HG02571 (cell line): Measurements from ENCODE around the gene ERC2.

Experiments used
- ATAC-seq: cut with Tn5 transposase; IDR thresholded peaks from one replicate; pipeline ENCODE4 v1.9.1; 2021; ENCODE audit warnings: mild to moderate bottlenecking, moderate library complexity; ENCODE audit not compliant: unreplicated experiment

The ERC2 gene

DNA sequence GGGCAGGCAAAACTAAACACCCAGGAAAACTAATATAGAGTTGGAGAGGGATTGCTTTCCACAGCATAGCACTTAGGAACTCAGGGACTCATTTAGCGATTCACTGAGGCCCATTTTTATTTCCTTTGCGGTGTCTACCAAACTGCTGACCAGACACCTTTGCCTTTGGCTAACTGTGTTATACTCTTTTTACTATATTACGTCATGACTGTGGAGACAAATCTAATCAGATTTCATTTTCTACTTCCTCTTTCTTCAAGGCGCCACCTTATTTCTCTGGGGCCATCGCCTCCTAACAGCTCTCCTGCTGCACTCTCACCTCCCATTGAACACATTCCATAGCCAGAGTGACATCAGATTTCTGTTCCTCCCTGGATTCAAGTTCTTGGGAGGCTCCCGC, 765.4 kb downstream of the ERC2 start:
- no peak for ATAC-seq

DNA sequence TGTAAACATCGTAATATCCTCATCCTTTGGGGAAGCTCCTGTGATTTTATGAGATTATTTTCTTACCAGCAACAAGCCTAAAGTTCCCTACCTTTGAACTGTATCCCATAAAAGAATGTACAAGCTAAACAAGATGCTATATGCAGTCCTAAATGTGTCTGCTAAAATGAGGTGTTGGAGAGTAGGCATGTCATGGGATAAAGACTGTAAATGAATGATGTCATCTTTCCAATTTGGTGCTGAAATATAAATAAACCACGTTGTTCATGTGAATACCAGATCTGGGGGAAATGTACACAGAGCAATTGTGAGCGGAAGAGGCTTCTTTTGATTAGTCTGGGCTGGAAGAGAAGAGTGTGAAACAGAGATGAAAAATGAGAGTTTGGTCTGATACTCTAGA, 766.3 kb downstream of the ERC2 start:
- ATAC-seq, result no peak

DNA sequence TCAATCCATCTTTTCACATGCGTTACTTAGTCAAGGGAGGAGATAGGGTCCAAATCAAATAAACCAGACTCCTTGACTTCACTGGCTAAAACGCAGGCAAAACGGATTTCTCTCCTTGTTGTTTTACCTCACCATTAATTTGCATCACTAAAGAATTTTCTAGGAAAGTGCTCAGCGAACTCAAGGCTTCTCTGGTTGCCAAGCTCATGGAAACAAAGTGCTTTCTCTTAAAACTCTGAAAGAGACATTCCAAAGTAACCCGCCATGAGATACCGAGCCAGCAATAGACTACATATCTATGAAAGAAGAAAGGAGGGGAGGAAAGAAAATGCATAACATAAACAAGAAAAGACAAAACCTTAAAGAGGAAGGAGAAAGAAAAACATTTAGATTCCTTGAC, 769.4 kb downstream of the ERC2 start:
- no peak for ATAC-seq

DNA sequence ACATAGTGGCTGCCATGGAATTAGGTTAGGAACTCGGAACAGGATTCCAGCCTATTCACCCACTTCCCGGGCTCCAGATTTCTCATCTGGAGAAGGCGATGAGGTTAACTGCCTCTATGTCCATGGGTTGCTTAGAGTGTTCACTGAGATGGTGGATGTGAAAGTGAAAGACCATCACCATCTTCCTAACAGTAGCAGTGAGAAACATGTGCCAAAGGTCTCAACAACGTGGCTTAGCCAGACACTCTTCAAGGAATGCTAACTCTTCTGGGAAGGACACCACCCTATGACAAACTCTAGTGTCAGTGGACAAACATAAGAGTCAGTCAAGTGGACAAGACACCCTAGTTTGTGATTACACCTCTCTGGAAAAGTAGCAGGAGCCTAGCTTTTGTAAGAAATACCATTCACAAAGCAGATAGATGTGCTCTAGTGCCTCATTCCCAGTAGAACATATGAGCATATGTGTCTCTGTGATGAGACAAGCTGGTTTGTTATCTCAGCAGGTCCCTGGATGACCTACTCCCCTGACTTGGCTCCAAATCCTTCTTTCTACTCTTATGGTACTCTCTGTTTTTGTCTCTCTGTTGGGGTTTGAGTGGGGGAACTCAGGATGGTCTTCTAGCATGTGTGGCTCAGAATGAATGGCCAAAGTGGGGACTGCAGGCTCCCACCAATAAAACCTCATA, 770.9 kb downstream of the ERC2 start:
- no peak for ATAC-seq

DNA sequence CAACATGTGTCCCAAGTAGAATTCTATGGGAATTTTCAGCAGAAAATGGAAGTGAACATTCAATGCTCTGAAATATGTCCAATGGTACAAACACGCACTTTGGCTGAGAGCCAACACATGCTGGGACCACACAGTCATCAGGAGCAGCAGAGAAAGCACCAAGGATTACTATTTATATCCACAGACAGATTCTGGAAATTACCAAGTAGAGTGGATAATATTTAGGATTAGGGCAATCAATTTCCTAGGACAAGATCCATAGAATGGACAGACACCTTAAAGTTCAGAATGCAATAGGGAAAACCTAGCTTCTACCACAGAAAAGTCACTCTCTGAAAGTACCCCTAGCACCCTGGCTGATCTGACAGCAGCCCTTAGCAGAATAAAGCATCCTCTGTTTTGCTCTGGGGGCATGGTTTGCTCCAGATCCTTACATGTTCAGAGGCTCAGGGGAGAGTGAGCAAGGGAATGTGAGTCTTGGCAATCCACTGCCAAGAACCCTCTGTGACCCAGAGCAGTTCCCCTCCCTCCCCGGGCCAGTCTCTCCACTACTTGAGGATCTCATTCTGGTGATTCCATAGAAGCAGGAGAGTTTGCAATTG, 775.2 kb downstream of the ERC2 start:
- ATAC-seq, result no peak

DNA sequence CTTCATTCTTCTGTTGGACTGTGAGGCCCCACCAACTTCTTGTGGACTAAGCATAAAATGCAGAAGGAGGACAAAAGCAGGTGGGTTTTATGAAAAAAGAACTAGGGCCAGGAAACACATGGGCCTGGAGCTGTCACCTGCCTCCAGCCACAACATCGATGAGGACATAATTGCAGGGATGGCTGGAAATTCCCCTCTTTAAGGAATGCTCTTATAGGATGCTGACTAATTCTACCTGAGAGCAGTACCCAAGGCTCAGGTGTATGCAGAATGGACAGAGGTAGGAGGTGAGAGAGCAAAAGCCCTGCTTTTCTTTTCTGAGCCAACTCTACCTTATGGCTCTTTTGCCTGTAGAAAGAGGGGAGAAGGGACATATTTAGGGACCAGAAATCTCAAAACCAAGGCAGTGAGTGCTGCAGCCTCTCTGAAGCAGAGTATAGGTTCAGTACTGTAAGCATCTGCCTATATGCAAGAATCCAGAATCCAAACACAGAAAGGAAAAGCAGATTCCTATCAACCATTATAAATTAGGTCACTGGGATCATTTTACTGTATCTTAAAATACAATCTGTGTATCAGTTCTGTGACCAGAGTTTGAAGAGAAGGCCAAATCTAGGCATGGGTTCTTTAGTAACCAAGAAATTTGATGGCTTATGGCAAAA, 775.8 kb downstream of the ERC2 start:
- no peak for ATAC-seq

DNA sequence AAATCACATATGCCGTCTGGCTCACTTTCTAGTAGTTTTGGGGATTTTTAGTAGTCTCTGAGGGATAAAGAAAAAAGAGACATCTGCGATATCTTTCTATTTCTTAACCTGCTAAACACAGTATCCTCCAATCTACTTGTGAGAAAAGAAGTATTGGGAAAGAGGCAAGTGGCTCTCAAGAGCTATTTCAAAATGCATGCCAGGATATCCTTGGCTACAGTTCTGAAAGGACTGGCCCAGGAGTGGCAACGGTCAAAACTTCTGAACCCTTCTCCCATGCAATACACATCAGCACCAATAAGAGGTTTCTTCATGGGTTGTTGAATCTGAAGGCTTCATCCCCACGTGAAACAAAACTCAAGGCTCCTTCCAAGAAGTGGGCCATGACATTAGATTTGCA, 777.1 kb downstream of the ERC2 start:
- no peak for ATAC-seq

DNA sequence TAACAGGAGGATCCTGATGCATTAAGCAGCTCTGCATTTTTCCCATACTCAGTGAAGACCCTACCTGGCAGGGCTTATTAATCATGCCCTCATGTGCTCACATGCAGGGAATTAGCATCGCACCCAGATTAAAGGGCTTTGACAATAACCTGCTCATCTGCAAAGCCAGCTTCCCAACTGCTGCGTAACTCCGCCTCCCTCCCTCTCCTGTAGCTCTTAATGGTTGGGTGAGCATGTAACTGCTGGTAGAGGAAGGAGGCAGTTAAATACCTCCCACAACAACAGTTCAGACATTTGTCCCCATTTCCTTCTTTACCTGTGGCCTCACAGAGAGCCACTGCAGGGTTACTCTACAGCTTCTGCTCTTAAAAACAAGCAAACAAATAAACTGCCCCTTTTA, 777.5 kb downstream of the ERC2 start:
- ATAC-seq, result no peak

DNA sequence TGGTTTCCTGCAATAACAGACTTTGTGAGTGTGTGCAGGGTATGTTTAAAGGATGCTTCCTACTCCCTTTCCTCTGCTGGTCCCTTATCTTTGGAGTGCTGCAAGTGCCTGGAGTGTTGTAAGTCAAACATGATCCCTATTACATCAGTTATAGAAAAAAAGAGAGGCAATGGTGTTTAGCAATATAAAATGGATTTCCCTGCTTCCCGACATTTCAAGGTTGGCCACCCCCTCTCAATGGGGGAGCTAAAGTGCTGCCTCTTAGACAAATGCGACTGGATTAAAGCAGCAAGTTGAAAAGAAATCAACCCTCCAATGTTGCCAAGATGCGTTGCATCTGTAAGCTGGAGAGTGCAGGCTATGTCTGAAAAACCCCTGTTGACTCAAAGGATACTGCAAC, 778.1 kb downstream of the ERC2 start:
- no peak for ATAC-seq

DNA sequence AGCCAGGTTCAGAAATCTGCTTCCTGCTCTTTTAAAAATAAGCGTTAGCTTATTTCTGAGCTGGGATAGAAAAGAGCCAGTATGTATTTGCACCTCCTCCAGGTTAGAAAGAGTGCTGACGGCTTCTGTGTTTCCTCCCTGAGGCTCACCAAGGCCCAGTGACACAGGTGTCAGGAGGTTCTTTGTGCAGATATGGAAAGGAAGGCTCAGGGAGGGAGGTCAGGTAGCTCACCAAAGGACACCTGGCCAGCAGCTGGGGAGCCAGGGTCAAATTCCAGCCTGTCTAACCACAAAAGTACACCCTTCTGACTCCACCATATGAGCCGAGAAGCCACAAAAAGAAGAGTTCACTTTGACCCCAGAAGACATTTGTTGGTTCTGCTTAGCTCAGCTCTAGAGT, 780.1 kb downstream of the ERC2 start:
- no peak for ATAC-seq

DNA sequence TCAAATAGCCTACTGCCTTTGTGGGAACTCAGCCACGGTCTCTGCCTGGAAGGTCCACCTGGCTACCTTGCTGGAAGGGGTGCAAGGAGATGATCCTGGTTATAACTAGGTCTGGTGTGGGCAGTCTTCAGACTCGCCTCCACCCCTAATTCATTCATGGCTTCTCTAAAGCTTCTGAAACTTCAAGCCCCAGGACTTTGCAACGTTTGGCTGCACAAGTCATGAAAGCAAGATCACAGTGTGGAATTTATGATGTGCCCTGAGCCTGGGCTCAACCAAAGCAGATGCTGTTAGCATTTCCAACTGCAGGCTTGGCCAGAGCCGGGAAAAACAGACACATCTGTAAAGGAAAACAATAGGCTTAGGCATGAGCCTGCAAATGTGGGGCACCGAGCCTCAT, 780.7 kb downstream of the ERC2 start:
- no peak for ATAC-seq

DNA sequence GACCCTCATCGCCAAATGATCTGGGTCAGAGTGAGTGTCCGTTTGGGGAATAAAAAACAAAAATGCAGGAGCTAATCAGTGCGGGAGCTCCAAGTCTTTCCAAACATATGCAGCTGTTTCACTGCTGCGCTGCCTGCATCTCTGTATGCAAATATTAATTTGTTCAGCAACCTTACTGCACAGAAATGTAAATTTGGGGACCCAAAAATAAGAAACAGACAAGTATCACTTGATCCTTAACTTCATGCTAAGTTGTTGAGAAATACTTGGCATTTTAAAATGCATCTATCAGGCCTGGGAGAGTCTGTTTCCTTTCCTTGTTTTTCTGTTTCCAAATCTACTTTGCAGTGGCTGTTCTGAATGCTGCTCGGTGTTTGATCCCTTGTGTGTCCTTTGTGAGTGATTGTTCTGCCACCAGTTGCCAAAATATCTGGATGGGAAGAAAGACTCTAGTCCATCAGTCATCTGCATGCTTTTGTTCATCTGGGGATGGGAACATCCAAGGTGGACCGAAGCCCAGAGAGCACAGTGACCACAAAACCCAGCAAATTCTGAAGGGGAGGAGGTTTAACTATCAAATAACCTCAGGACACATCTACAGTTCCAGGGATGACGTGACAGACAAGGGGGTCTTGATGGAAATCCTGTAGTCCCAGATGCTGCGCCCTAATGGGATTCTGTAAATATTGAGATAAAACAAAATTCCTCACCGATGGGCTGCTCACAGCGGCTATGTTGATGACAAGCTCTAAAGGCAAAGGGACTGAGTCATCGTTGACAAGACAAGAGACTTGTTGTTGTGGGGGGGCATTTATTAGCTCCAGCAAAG, 781.6 kb downstream of the ERC2 start:
- no peak for ATAC-seq

DNA sequence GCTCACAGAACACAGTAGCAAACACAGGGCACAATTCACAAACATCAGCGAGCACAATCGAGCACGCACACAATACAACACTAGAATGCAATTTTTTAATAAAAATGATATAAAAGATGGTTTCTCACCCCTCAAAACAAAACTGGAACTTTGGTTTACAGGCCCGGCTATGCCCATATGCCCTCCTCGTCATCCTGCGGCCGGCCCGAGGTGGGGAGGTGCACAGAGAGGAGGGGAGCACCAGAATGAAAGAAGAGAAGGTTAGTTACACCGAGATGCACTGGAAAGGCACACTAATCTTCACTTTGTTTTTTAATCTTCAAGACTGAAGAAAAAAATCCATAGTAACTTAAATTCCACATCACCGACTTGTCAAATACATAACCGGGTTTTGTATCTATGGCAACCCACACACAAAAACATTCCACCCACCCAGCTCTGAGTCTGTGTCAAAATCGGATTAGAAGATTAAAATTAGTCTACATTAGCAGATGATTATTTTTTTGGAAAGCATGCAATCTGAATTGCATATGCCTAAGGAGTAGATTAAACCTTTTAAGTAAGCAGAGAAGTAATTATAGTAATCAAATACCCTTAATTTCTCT, 784.5 kb downstream of the ERC2 start:
- no peak for ATAC-seq

DNA sequence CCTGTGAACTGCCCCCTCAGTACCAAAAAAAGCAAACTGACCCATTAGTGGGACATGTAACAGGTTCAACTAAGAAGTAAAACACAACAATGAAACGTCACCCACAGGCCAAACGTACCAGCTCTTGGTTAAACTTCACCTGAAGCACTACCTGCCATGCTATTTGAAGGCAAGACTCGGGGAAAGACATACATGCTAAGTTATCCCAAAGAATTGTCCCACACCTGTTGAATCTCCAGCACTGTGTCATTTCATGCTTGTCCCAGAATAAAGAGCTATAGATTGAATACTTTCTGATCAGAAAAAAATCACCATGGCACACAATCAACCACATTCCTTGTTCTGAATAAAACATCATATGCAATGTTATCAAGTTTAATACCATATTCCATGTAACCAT, 785.8 kb downstream of the ERC2 start:
- no peak for ATAC-seq

DNA sequence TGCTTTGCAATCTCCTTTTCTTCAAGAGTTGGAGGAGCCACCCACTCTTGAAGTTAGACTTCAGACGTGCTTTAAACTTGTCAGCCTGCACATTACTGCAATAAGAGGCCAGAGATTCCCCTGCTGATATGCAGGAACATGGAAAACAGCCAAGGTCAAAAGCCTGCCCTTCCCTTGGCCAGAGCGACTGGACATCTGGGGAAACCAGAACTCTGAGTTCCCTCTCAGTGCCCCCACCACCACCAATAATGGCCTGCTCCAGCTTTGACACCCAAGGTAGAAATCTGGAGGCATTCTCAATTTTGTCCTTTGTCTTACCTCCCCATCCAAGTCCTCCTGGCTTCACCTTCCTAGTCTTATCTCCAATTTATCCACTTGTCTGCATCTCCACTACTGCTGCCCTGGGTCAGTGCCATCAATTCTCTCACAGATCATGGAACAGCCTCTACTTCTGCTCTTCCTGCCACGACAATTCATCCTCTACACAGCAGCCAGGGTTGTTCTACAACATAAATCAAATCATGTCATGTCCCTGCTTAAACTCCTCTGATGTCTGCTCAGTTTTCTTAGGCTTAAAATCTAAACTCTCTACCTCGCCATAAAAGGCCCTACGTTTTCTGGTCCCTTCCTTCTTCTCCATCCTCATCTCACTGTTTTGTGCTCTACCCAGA, 789.6 kb downstream of the ERC2 start:
- ATAC-seq, result no peak

DNA sequence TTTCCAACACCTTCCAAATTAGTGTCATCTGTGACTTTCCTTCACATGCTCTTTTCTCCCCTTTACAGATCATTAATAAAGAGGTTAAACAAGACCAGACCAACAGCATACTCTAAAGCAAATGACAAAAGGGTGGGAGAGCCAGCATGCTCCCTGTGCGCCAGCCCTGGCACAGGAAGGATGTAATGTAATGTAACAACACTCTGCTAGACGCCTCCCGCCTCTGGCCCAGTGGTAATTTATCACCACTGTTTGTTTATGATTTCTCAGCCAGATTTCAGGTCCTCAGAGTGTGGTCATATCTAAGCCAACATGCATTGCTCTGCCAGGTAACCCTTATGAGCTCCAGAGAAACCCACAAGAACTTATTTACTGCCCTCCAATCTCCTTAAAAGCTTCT, 791.6 kb downstream of the ERC2 start:
- no peak for ATAC-seq

DNA sequence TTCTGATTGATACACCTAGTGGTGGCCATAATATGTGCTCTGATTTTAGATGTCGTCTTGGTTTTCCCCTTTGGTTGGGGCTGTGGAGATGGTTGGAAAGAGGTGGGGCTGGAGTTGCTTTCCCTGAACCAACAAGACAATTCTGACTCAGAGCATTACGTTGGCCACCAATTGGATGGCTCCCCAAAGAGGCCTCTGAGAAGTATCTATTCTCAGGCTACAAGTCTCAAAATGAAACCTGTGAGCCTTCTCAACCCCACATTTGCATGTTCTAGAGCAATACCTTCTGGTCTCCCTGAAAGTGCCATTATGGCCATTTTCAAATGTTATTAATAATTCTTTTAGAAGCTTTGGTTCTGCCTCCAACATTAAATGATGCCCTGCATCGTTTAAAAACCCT, 792.8 kb downstream of the ERC2 start:
- peak; percentile 96 for ATAC-seq

DNA sequence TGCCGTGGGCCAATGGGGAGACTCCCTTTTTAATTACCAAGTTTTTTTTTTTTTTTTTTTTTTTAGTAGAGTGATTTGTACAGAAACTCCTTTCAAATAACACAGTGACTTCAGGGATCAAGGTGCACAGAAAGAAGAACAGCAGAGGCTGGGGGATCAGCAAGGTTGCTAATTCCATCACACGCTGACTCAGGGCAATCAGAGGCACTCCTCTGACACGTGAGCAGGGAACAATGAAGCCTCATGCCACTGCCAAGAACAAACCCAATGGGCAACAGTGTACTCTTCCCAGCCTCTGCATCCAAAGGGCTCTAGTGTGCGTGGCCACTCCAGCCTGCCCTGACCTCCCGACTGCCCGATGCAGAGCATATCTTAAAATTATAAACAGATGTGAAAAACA, 794.5 kb downstream of the ERC2 start:
- no peak for ATAC-seq

DNA sequence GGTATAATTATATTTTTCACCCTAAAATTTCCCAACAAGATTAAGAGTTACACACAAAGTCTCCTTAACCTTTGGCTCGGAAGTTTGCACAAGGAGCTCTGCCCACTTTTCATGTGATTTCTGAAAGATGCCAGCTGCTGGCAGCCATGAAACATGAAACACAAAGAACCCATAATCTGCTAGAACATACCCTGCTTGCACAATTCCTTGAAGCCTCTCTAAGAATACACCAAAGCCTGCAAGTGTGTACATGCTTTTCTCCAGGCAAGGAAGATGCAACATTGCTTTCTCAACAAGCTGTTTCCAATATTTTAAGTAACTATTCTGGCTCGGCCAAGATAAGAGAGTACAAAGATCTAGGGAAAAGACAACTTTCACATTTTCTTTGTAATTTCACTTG, 799.1 kb downstream of the ERC2 start:
- no peak for ATAC-seq

DNA sequence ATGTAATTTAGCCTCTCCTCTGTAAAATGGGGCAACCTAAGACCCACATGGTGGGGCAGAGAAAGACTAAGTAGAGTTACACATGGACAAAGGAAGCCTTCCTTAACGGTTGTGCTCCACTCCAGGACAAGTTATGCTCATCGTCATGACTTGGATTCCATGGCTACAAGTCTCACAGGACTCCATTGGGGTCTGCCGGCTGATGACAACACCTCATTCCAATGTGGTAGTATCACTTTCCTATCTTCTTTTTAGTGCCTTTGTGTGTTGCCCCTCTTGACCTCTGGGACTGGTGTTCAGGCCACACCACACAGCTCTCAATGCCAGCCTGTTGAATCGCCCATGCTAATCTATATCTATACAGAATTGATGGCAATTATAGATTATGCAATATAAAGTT, 799.9 kb downstream of the ERC2 start:
- no peak for ATAC-seq

DNA sequence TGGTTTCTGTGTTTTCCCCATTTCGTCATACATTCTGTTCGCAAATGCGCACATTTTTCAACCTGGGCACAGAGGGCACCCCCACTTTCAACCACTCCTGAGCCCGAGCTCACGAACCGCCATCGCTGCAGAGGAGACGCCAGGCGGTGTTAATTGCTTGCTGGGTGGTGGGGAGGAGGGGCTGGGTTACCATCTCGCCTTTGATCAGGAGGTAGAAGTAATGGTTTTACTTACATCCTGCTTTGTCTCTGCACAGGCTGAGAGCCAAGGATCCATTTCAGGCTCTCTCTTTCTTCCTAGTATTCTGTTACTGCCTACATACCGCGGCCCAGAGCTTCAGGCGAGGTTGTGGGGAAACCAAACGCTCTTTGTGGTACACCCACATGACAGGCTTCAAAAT, 803.9 kb downstream of the ERC2 start:
- ATAC-seq, result no peak
